WTC11 (cell line): ENCODE results near the gene DCAF17. TPM values are rescaled to one million over a fixed set of nuclear protein-coding genes. Genes with fewer than 3 reads are reported as not detected.

Experiments used
- ATAC-seq: fragments of 200-7000 bp; cut with Tn5 transposase; 2 replicates; pipeline ENCODE4 v1.10.0; 2021; ENCODE audit warnings: mild to moderate bottlenecking, moderate library complexity
- CTCF ChIA-PET: fragments of 300-600 bp; sonication (Branson Sonifier 250); formaldehyde crosslinking; loops from one replicate; lab custom pipeline; 2021; ENCODE audit warnings: antibody characterized with exemption; lab: Charles Lee
- POLR2A ChIA-PET: fragments of 350-600 bp; sonication (Branson Sonifier 250); formaldehyde crosslinking; loops from one replicate; lab custom pipeline; 2021; ENCODE audit warnings: antibody characterized with exemption; lab: Charles Lee
- DNase-seq: peaks from one replicate; pipeline ENCODE4 v3.0.0; 2021; ENCODE audit warnings: low spot score
- H3K27ac Mint-ChIP-seq: 2 replicates; pipeline ENCODE4 v1.8.0; 2021; ENCODE audit warnings: mixed read lengths
- H3K27me3 Mint-ChIP-seq: 2 replicates; pipeline ENCODE4 v1.8.0; 2021; ENCODE audit warnings: low read depth, mild to moderate bottlenecking, moderate library complexity, mixed read lengths
- H3K36me3 Mint-ChIP-seq: 2 replicates; pipeline ENCODE4 v1.8.0; 2021; ENCODE audit warnings: mixed read lengths
- H3K4me1 Mint-ChIP-seq: 2 replicates; pipeline ENCODE4 v1.8.0; 2022; ENCODE audit warnings: mixed read lengths
- H3K4me3 Mint-ChIP-seq: 2 replicates; pipeline ENCODE4 v1.8.0; 2021; ENCODE audit warnings: mild to moderate bottlenecking, moderate library complexity, mixed read lengths
- H3K9me3 Mint-ChIP-seq: 2 replicates; pipeline ENCODE4 v1.8.0; 2021; ENCODE audit warnings: mixed read lengths
- AFF4 ChIP-seq: sonication (generic); formaldehyde crosslinking; IDR thresholded peaks from 2 replicates; pipeline ENCODE4 v1.8.1; 2023; ENCODE audit warnings: mild to moderate bottlenecking, missing genetic modification reagents, borderline replicate concordance
- CREM ChIP-seq: sonication (generic); formaldehyde crosslinking; IDR thresholded peaks from 2 replicates; pipeline ENCODE4 v1.8.1; 2022; ENCODE audit warnings: mild to moderate bottlenecking, missing genetic modification reagents, moderate library complexity
- E2F1 ChIP-seq: sonication (generic); formaldehyde crosslinking; IDR thresholded peaks from 2 replicates; pipeline ENCODE4 v1.8.0; 2022; ENCODE audit warnings: mild to moderate bottlenecking, missing genetic modification reagents
- EMX1 ChIP-seq: fragments of 250-450 bp; sonication (Bioruptor Pico); IDR thresholded peaks from 2 replicates; pipeline ENCODE4 v1.8.0; 2021; ENCODE audit warnings: mild to moderate bottlenecking
- ETV6 ChIP-seq: sonication (generic); formaldehyde crosslinking; IDR thresholded peaks from 2 replicates; pipeline ENCODE4 v1.8.1; 2022; ENCODE audit warnings: mild to moderate bottlenecking, missing genetic modification reagents
- FOXK1 ChIP-seq: sonication (generic); formaldehyde crosslinking; IDR thresholded peaks from 2 replicates; pipeline ENCODE4 v1.8.0; 2022; ENCODE audit warnings: mild to moderate bottlenecking, moderate library complexity, missing genetic modification reagents
- FOXP4 ChIP-seq: sonication (generic); formaldehyde crosslinking; IDR thresholded peaks from 2 replicates; pipeline ENCODE4 v1.8.0; 2022; ENCODE audit warnings: mild to moderate bottlenecking, missing genetic modification reagents
- JAZF1 ChIP-seq: fragments of 250-450 bp; sonication (Bioruptor Pico); IDR thresholded peaks from 2 replicates; pipeline ENCODE4 v1.9.0; 2021; ENCODE audit warnings: moderate library complexity, mild to moderate bottlenecking, inconsistent platforms
- KAT7 ChIP-seq: sonication (generic); formaldehyde crosslinking; IDR thresholded peaks from 2 replicates; pipeline ENCODE4 v1.8.1; 2023; ENCODE audit warnings: missing genetic modification reagents, mild to moderate bottlenecking, borderline replicate concordance
- MLX ChIP-seq: sonication (generic); formaldehyde crosslinking; IDR thresholded peaks from 2 replicates; pipeline ENCODE4 v1.8.1; 2023; ENCODE audit warnings: mild to moderate bottlenecking, missing genetic modification reagents, moderate library complexity
- OVOL2 ChIP-seq: fragments of 250-450 bp; sonication (Bioruptor Pico); IDR thresholded peaks from 2 replicates; pipeline ENCODE4 v1.9.0; 2021; ENCODE audit warnings: mild to moderate bottlenecking, borderline replicate concordance
- TP53 ChIP-seq: sonication (generic); formaldehyde crosslinking; IDR thresholded peaks from 2 replicates; pipeline ENCODE4 v1.8.1; 2023; ENCODE audit warnings: mild to moderate bottlenecking, missing genetic modification reagents
- ZBTB21 ChIP-seq: sonication (generic); formaldehyde crosslinking; IDR thresholded peaks from 2 replicates; pipeline ENCODE4 v1.8.1; 2023; ENCODE audit warnings: mild to moderate bottlenecking, missing genetic modification reagents, borderline replicate concordance
- ZNF281 ChIP-seq: sonication (generic); formaldehyde crosslinking; IDR thresholded peaks from 2 replicates; pipeline ENCODE4 v1.8.0; 2023; ENCODE audit warnings: mild to moderate bottlenecking, missing genetic modification reagents
- total RNA-seq: library from RNA; stranded (reverse); gene quantifications from 3 replicates; pipeline ENCODE4 v1.2.3, GENCODE V29; 2021
- TF ChIP-seq, protein P1 (sequence below): fragments of 250-450 bp; sonication (Bioruptor Pico); IDR thresholded peaks from 2 replicates; pipeline ENCODE4 v1.9.0; 2021; ENCODE audit warnings: mild to moderate bottlenecking
- TF ChIP-seq, protein P2 (sequence below): sonication (generic); formaldehyde crosslinking; IDR thresholded peaks from 2 replicates; pipeline ENCODE4 v1.8.1; 2023; ENCODE audit warnings: mild to moderate bottlenecking, missing genetic modification reagents
- TF ChIP-seq, protein P3 (sequence below): sonication (generic); formaldehyde crosslinking; conservative IDR thresholded peaks from 2 replicates; pipeline ENCODE4 v1.8.1; 2022; ENCODE audit warnings: mild to moderate bottlenecking, missing genetic modification reagents

Gene DCAF17
- total RNA-seq, 1 experiment from 2014 or later = 27.2 TPM

GRCh38 chr2:171514908-171515582, 81.0 kb downstream of the DCAF17 start (continued):
- no peak for TF ChIP-seq ETV6 (CRISPR knock-in tag)
- no peak for TF ChIP-seq EMX1 (CRISPR knock-in tag)
- TF ChIP-seq OVOL2 (CRISPR knock-in tag) = no peak
- TF ChIP-seq, protein P1, sequence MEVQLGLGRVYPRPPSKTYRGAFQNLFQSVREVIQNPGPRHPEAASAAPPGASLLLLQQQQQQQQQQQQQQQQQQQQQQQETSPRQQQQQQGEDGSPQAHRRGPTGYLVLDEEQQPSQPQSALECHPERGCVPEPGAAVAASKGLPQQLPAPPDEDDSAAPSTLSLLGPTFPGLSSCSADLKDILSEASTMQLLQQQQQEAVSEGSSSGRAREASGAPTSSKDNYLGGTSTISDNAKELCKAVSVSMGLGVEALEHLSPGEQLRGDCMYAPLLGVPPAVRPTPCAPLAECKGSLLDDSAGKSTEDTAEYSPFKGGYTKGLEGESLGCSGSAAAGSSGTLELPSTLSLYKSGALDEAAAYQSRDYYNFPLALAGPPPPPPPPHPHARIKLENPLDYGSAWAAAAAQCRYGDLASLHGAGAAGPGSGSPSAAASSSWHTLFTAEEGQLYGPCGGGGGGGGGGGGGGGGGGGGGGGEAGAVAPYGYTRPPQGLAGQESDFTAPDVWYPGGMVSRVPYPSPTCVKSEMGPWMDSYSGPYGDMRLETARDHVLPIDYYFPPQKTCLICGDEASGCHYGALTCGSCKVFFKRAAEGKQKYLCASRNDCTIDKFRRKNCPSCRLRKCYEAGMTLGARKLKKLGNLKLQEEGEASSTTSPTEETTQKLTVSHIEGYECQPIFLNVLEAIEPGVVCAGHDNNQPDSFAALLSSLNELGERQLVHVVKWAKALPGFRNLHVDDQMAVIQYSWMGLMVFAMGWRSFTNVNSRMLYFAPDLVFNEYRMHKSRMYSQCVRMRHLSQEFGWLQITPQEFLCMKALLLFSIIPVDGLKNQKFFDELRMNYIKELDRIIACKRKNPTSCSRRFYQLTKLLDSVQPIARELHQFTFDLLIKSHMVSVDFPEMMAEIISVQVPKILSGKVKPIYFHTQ (CRISPR knock-in tag) = no peak
- TF ChIP-seq TP53 (CRISPR knock-in tag) = no peak
- TF ChIP-seq, all 79 proteins: peak for 0

DNA sequence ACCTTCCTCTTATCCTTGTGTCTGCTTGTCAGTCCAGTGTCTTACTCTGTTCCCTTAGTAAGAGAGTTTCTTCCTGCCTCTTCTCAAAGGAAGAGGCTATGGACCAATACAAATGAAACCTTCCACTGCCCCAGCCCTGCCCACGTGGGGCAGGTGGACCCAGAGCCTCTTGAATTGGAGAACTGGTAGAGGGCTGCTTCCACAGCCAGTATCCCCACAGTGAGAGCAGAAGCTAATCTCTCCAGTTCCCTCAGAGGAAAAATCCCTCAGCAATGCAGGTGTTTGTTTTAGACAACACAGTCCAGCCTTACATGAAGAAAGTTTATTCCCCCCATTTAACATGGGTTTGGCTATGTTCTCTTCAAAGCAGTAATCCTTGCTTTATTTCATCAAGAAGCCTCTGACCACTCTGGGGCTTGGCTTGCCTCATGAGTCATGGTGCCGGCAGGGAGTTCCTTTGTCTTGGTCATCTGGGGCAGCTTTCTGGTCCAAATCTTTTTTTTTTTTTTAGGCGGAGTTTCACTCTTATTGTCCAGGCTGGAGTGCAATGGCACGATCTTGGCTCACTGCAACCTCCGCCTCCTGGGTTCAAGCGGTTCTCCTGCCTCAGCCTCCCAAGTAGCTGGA, 81.8 kb downstream of the DCAF17 start:
- ATAC-seq (no peak; the same call in 1 of the 2 replicates), DNase-seq (no peak)
- Mint-ChIP-seq H3K27me3 (no peaks in the 10 kb centered on the region; the same call in 1 of the 2 replicates), H3K9me3 (peaks cover 6% of the 10 kb centered on the region; the same call in 1 of the 2 replicates), H3K36me3 (no peaks in the 10 kb centered on the region; the same call in 1 of the 2 replicates), H3K4me1 (peaks cover 18% of the 10 kb centered on the region), H3K27ac (no peak overlapping the region), H3K4me3 (no peak overlapping the region)
- ChIA-PET CTCF (no interaction called here), POLR2A (no interaction called here)
- TF ChIP-seq ZNF281 (CRISPR knock-in tag) = no peak
- no peak for TF ChIP-seq CREM
- no peak for TF ChIP-seq ETV6 (CRISPR knock-in tag)
- TF ChIP-seq FOXP4 = no peak
- TF ChIP-seq ZBTB21 = no peak
- no peak for TF ChIP-seq FOXK1 (CRISPR knock-in tag)
- TF ChIP-seq KAT7 (CRISPR knock-in tag) = no peak
- no peak for TF ChIP-seq AFF4
- TF ChIP-seq, protein P2, sequence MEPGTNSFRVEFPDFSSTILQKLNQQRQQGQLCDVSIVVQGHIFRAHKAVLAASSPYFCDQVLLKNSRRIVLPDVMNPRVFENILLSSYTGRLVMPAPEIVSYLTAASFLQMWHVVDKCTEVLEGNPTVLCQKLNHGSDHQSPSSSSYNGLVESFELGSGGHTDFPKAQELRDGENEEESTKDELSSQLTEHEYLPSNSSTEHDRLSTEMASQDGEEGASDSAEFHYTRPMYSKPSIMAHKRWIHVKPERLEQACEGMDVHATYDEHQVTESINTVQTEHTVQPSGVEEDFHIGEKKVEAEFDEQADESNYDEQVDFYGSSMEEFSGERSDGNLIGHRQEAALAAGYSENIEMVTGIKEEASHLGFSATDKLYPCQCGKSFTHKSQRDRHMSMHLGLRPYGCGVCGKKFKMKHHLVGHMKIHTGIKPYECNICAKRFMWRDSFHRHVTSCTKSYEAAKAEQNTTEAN (CRISPR knock-in tag) = no peak
- no peak for TF ChIP-seq MLX
- no peak for TF ChIP-seq E2F1 (CRISPR knock-in tag)
- TF ChIP-seq JAZF1 (CRISPR knock-in tag) = no peak
- TF ChIP-seq, protein P3, sequence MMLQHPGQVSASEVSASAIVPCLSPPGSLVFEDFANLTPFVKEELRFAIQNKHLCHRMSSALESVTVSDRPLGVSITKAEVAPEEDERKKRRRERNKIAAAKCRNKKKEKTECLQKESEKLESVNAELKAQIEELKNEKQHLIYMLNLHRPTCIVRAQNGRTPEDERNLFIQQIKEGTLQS (CRISPR knock-in tag) = no peak
